Panc1 (cell line): ENCODE results near the gene HMOX1. TPM values are rescaled to one million over a fixed set of nuclear protein-coding genes. Genes with fewer than 3 reads are reported as not detected.

ENCODE experiments used
- ATAC-seq: fragments of 200-7000 bp; cut with Tn5 transposase; 2 replicates; pipeline ENCODE4 v1.9.1; 2020; ENCODE audit warnings: mild to moderate bottlenecking, moderate library complexity
- BruUV-seq: library from RNA; stranded (reverse); fragments of 400-500 nt; replicated peaks from 2 replicates; lab custom pipeline; 2021; lab: Mats Ljungman, UMichigan
- CTCF ChIA-PET: fragments of 300-600 bp; sonication (Branson Sonifier 250); formaldehyde crosslinking; loops from one replicate; lab custom pipeline; 2022; ENCODE audit warnings: antibody characterized with exemption; lab: Charles Lee
- POLR2A ChIA-PET: fragments of 300-600 bp; sonication (Branson Sonifier 250); formaldehyde crosslinking; loops from one replicate; lab custom pipeline; 2022; ENCODE audit warnings: antibody characterized with exemption; lab: Charles Lee
- DNase-seq: peaks from one replicate; pipeline ENCODE4 v3.0.0-alpha.2; 2010; ENCODE audit warnings: low read depth, low spot score
- H3K27ac ChIP-seq: 2 replicates; pipeline ENCODE4 v1.5.1; 2011; ENCODE audit warnings: mild to moderate bottlenecking, low read length, inconsistent platforms
- H3K27me3 ChIP-seq: fragments of 200-500 bp; sonication (Bioruptor generic); 2 replicates; pipeline ENCODE4 v1.6.0; 2014; ENCODE audit warnings: low read length, inconsistent platforms; ENCODE audit not compliant: control insufficient read depth, insufficient read depth
- H3K36me3 ChIP-seq: fragments of 200-500 bp; sonication (Bioruptor generic); 2 replicates; pipeline ENCODE4 v1.5.1; 2014; ENCODE audit warnings: inconsistent platforms, mild to moderate bottlenecking, low read length, moderate library complexity; ENCODE audit not compliant: control insufficient read depth, insufficient read depth
- H3K4me1 ChIP-seq: 2 replicates; pipeline ENCODE4 v1.5.1; 2011; ENCODE audit warnings: inconsistent platforms, mild to moderate bottlenecking, low read length, moderate library complexity; ENCODE audit not compliant: control insufficient read depth, insufficient read depth
- H3K4me3 ChIP-seq, 2 experiments: 2 replicates each; pipeline ENCODE4 v1.5.1; 2011 to 2012; ENCODE audit warnings: low read depth in 2 of 2, low read length in 2 of 2, mild to moderate bottlenecking in 2 of 2, inconsistent platforms in 1 of 2, moderate library complexity in 1 of 2
- H3K9me3 ChIP-seq: fragments of 200-500 bp; sonication (Bioruptor generic); 2 replicates; pipeline ENCODE4 v1.5.1; 2014; ENCODE audit warnings: low read depth, mild to moderate bottlenecking, inconsistent platforms, low read length, moderate library complexity; ENCODE audit not compliant: control insufficient read depth, insufficient read depth
- CTCF ChIP-seq: fragments of 450-650 bp; IDR thresholded peaks from 2 replicates; pipeline ENCODE4 v1.5.1; 2017; ENCODE audit warnings: mild to moderate bottlenecking
- POLR2AphosphoS5 ChIP-seq: IDR thresholded peaks from 2 replicates; pipeline ENCODE4 v1.6.1; 2012; ENCODE audit warnings: mild to moderate bottlenecking, low read depth, low read length, moderate library complexity
- REST ChIP-seq, 2 experiments: IDR thresholded peaks; 2 replicates each; pipeline ENCODE4 v1.6.1; 2011 to 2012; ENCODE audit warnings: low read depth in 2 of 2, control low read depth in 1 of 2, low read length in 1 of 2, mild to moderate bottlenecking in 1 of 2, moderate library complexity in 1 of 2; ENCODE audit not compliant: insufficient read depth in 1 of 2
- SIN3A ChIP-seq: IDR thresholded peaks from 2 replicates; pipeline ENCODE4 v1.6.1; 2012; ENCODE audit warnings: low read depth, mild to moderate bottlenecking, low read length, moderate library complexity, borderline replicate concordance; ENCODE audit not compliant: insufficient read depth
- TCF7L2 ChIP-seq: IDR thresholded peaks from 2 replicates; pipeline ENCODE4 v1.6.1; 2011; ENCODE audit warnings: mild to moderate bottlenecking, low read depth, low read length, inconsistent platforms
- in situ Hi-C: cut with HindIII; loops from 2 replicates; pipeline ENCODE4 v1.10.0; 2016; ENCODE audit warnings: low sequenced_read_pairs, low pct_unique_long_range_greater_than_20kb
- intact Hi-C: fragments of 100-400 bp; cut with micrococcal nuclease; formaldehyde crosslinking; loops from one replicate; pipeline ENCODE4 v1.10.0; 2022; ENCODE audit not compliant: unreplicated experiment
- total RNA-seq: library from RNA; stranded (reverse); gene quantifications from one replicate; pipeline ENCODE4 v1.2.1, GENCODE V29; 2021; ENCODE audit not compliant: unreplicated experiment

The HMOX1 gene
- total RNA-seq, 1 experiment from 2014 or later: 105 TPM

- Histone ChIP-seq H3K27ac (no peak overlapping the region; the same call in 1 of the 2 replicates), H3K27me3 (no peaks in the 10 kb centered on the region), H3K9me3 (no peaks in the 10 kb centered on the region), H3K36me3 (no peaks in the 10 kb centered on the region), H3K4me3 (no peak overlapping the region), H3K4me1 (peaks cover 11% of the 10 kb centered on the region)
- no TSS peak for BruUV-seq
- in situ Hi-C loops: no loop called here
- ChIA-PET CTCF (no interaction called here), POLR2A (interaction anchor here (0.5 kb wide), 1 partner anchor 171 kb away, joined by 16 read pairs; no protein-coding TSS in a partner anchor)
- intact Hi-C loops: no loop called here
- no peak for TF ChIP-seq SIN3A
- TF ChIP-seq TCF7L2: no peak
- TF ChIP-seq POLR2AphosphoS5: no peak
- no peak for TF ChIP-seq CTCF
- no peak for TF ChIP-seq REST (IDR thresholded peaks at IDR 0.05; ENCODE audit: insufficient read depth in 1 of 2, low read depth in 2 of 2, low read length in 1 of 2)
- ATAC-seq: no peak
- no peak for DNase-seq
Measured at GRCh38 chr22:35424761-35425160, 43.9 kb downstream of the HMOX1 start.

GRCh38 chr22:35425546-35425945 is 44.6 kb downstream of the HMOX1 start:
- Histone ChIP-seq H3K27me3 (no peaks in the 10 kb centered on the region), H3K9me3 (no peaks in the 10 kb centered on the region), H3K36me3 (no peaks in the 10 kb centered on the region), H3K4me1 (peaks cover 11% of the 10 kb centered on the region), H3K4me3 (no peak overlapping the region), H3K27ac (peak overlapping the region; percentile 63; the same call in 1 of the 2 replicates)
- ATAC-seq (no peak), DNase-seq (no peak)
- ChIA-PET CTCF (no interaction called here), POLR2A (no interaction called here)
- in situ Hi-C loops (no loop called here), intact Hi-C loops (no loop called here)
- BruUV-seq: no TSS peak
- TF ChIP-seq POLR2AphosphoS5: no peak
- no peak for TF ChIP-seq CTCF
- no peak for TF ChIP-seq SIN3A
- no peak for TF ChIP-seq REST (IDR thresholded peaks at IDR 0.05; ENCODE audit: insufficient read depth in 1 of 2, low read depth in 2 of 2, low read length in 1 of 2)
- no peak for TF ChIP-seq TCF7L2
